HepG2 (cell line): Measurements from ENCODE around the gene TGFA. TPM values are rescaled to one million over a fixed set of nuclear protein-coding genes. Genes with fewer than 3 reads are reported as not detected.

ENCODE experiments used
- CCDC6 ChIP-seq: sonication (generic); formaldehyde crosslinking; IDR thresholded peaks from 2 replicates; pipeline ENCODE4 v1.8.1; 2022; ENCODE audit warnings: mild to moderate bottlenecking, missing genetic modification reagents, moderate library complexity
- CEBPB ChIP-seq: IDR thresholded peaks from 2 replicates; pipeline ENCODE4 v1.6.1; 2011; ENCODE audit warnings: low read depth, low read length, improper control_type of control experiment, borderline replicate concordance
- CHD2 ChIP-seq: IDR thresholded peaks from 2 replicates; pipeline ENCODE4 v1.6.1; 2011; ENCODE audit warnings: low read depth, low read length, improper control_type of control experiment
- EHMT2 ChIP-seq: fragments of 200-600 bp; sonication (generic); IDR thresholded peaks from 2 replicates; pipeline ENCODE4 v1.7.0; 2017; ENCODE audit warnings: antibody characterized with exemption, low read depth, low read length, borderline replicate concordance
- KDM5A ChIP-seq: fragments of 200-600 bp; sonication (generic); IDR thresholded peaks from 2 replicates; pipeline ENCODE4 v1.7.0; 2018; ENCODE audit warnings: antibody characterized with exemption, mild to moderate bottlenecking, low read length, borderline replicate concordance
- MAF1 ChIP-seq: sonication (generic); formaldehyde crosslinking; IDR thresholded peaks from 2 replicates; pipeline ENCODE4 v1.5.0; 2020; ENCODE audit warnings: missing genetic modification reagents, borderline replicate concordance
- MEIS1 ChIP-seq: sonication (generic); formaldehyde crosslinking; IDR thresholded peaks from 2 replicates; pipeline ENCODE4 v1.9.0; 2021; ENCODE audit warnings: mild to moderate bottlenecking, missing genetic modification reagents, moderate library complexity, borderline replicate concordance
- MYNN ChIP-seq: sonication (generic); formaldehyde crosslinking; IDR thresholded peaks from 2 replicates; pipeline ENCODE4 v1.4.0; 2020; ENCODE audit warnings: mild to moderate bottlenecking, low read depth, missing genetic modification reagents
- POGZ ChIP-seq: sonication (generic); formaldehyde crosslinking; IDR thresholded peaks from 2 replicates; pipeline ENCODE4 v1.4.0; 2020; ENCODE audit warnings: mild to moderate bottlenecking, missing genetic modification reagents
- SALL1 ChIP-seq: sonication (generic); formaldehyde crosslinking; IDR thresholded peaks from 2 replicates; pipeline ENCODE4 v1.8.0; 2022; ENCODE audit warnings: mild to moderate bottlenecking, missing genetic modification reagents
- SNAI1 ChIP-seq: sonication (generic); formaldehyde crosslinking; IDR thresholded peaks from 2 replicates; pipeline ENCODE4 v1.5.0; 2020; ENCODE audit warnings: mild to moderate bottlenecking, missing genetic modification reagents, borderline replicate concordance
- TRIM24 ChIP-seq: sonication (generic); formaldehyde crosslinking; IDR thresholded peaks from 2 replicates; pipeline ENCODE4 v1.8.0; 2022; ENCODE audit warnings: mild to moderate bottlenecking, missing genetic modification reagents
- ZBTB3 ChIP-seq: sonication (generic); formaldehyde crosslinking; IDR thresholded peaks from 2 replicates; pipeline ENCODE4 v1.4.0; 2020; ENCODE audit warnings: low read depth, mild to moderate bottlenecking, moderate library complexity, missing genetic modification reagents, borderline replicate concordance
- ZNF776 ChIP-seq: sonication (generic); formaldehyde crosslinking; IDR thresholded peaks from 2 replicates; pipeline ENCODE4 v1.4.0; 2020; ENCODE audit warnings: mild to moderate bottlenecking, missing genetic modification reagents
- ZNF788 ChIP-seq: sonication (generic); formaldehyde crosslinking; IDR thresholded peaks from 2 replicates; pipeline ENCODE4 v1.5.0; 2020; ENCODE audit warnings: mild to moderate bottlenecking, missing genetic modification reagents, borderline replicate concordance
- polyA plus RNA-seq, 8 experiments: library from polyadenylated mRNA; depleted of rRNA in 3 of 8; stranded (reverse) in 7 of 8; unstranded in 1 of 8; fragments of >200 nt; fragmentation: Illumina TruSeq in 4 of 8; extraction: Trizol in 4 of 8; gene quantifications; 2 replicates each; pipeline versions ENCODE4 v1.2.1 to v1.2.3, GENCODE V29; 2011 to 2016; ENCODE audit warnings: low read depth in 4 of 8, missing spikeins in 1 of 8, mixed read lengths in 1 of 8; ENCODE audit not compliant: insufficient read depth in 1 of 8
- total RNA-seq, 5 experiments: library from RNA; depleted of rRNA; stranded (reverse); fragments of >200 nt; fragmentation: Illumina TruSeq; extraction: Trizol; gene quantifications; 2 replicates each; pipeline ENCODE4 v1.2.3, GENCODE V29; 2016; ENCODE audit warnings: low read depth in 1 of 5
- TF ChIP-seq, protein P1 (sequence below): sonication (generic); formaldehyde crosslinking; IDR thresholded peaks from 2 replicates; pipeline ENCODE4 v1.5.1; 2020; ENCODE audit warnings: mild to moderate bottlenecking, missing genetic modification reagents, moderate library complexity
- TF ChIP-seq, protein P2 (sequence below): sonication (generic); IDR thresholded peaks from 2 replicates; pipeline ENCODE4 v1.6.1; 2016; ENCODE audit warnings: low read depth, borderline replicate concordance
- TF ChIP-seq, protein P3 (sequence below): sonication (generic); formaldehyde crosslinking; IDR thresholded peaks from 2 replicates; pipeline ENCODE4 v1.9.0; 2022; ENCODE audit warnings: low read depth, missing genetic modification reagents
- TF ChIP-seq, protein P4 (sequence below): sonication (generic); formaldehyde crosslinking; IDR thresholded peaks from 2 replicates; pipeline ENCODE4 v1.9.0; 2021; ENCODE audit warnings: missing genetic modification reagents, borderline replicate concordance

The TGFA gene
- total and polyA plus RNA-seq, 2 of the 13 experiments (the other 11 are each of a cell fraction or from before 2014, with no cell fraction given): 7.8 to 15.3 TPM

DNA sequence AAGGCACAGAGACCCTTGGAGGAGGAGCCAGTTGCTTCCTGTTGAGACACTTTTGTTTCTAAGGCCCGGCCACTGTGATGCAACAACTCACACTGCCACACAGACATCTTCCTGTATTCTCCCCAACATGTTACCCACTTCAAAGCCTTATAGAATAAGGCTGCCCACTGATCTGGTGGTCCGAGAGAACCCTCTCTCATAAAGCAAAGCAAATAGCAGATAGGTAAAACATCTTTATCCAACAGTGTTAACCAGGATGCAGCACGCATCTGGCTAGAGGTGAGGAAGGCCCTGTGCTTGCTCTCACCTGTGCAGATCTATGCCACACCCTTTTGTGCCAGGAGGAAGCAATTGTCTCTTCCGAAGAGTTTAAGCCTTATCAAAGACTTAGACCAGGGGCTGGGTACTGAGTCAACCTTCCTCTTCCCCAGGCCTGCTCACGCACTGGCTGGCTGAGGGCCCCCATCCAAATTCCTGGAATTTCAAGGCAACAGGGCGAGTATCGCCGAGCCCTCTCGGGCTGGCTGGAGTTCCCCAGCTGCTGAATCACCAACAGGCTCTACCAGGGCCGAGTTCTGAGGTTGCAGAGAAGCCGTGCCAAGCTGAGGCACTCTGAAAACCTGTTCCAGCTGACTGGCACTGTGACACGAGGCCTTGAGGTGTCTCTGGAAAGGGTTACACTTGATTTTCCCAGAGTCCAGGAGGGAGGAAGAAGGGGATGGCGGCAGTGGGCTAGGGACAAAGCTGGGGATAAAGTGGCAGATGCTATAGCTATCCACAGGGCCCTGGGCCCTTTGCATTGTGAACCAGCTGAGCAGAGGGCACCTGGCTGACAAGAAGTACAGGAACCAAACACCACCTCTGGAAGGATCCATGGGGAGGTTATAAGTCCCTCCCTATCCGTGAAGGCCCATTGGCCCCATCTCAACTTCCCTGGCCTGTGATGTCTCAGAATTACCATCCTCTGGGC, 29.3 kb downstream of the TGFA start (continued):
- TF ChIP-seq MEIS1 (CRISPR knock-in tag): no peak
- TF ChIP-seq ZNF776 (CRISPR knock-in tag): no peak
- TF ChIP-seq MYNN (CRISPR knock-in tag): no peak
- no peak for TF ChIP-seq TRIM24 (CRISPR knock-in tag)
- no peak for TF ChIP-seq KDM5A
- TF ChIP-seq SALL1 (CRISPR knock-in tag): peak; percentile 30; the same call in 1 of the 2 replicates
- no peak for TF ChIP-seq EHMT2
- no peak for TF ChIP-seq MAF1 (CRISPR knock-in tag)
- no peak for TF ChIP-seq CHD2
- 0 out of 2 replicates have a peak, but pooled peaks have one; percentile 48 for TF ChIP-seq CEBPB
- TF ChIP-seq SNAI1 (CRISPR knock-in tag): no peak
- TF ChIP-seq, protein P1, sequence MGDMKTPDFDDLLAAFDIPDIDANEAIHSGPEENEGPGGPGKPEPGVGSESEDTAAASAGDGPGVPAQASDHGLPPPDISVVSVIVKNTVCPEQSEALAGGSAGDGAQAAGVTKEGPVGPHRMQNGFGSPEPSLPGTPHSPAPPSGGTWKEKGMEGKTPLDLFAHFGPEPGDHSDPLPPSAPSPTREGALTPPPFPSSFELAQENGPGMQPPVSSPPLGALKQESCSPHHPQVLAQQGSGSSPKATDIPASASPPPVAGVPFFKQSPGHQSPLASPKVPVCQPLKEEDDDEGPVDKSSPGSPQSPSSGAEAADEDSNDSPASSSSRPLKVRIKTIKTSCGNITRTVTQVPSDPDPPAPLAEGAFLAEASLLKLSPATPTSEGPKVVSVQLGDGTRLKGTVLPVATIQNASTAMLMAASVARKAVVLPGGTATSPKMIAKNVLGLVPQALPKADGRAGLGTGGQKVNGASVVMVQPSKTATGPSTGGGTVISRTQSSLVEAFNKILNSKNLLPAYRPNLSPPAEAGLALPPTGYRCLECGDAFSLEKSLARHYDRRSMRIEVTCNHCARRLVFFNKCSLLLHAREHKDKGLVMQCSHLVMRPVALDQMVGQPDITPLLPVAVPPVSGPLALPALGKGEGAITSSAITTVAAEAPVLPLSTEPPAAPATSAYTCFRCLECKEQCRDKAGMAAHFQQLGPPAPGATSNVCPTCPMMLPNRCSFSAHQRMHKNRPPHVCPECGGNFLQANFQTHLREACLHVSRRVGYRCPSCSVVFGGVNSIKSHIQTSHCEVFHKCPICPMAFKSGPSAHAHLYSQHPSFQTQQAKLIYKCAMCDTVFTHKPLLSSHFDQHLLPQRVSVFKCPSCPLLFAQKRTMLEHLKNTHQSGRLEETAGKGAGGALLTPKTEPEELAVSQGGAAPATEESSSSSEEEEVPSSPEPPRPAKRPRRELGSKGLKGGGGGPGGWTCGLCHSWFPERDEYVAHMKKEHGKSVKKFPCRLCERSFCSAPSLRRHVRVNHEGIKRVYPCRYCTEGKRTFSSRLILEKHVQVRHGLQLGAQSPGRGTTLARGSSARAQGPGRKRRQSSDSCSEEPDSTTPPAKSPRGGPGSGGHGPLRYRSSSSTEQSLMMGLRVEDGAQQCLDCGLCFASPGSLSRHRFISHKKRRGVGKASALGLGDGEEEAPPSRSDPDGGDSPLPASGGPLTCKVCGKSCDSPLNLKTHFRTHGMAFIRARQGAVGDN (CRISPR knock-in tag): peak; percentile 33; the same call in 1 of the 2 replicates
- TF ChIP-seq ZBTB3 (CRISPR knock-in tag): no peak
- TF ChIP-seq, protein P2, sequence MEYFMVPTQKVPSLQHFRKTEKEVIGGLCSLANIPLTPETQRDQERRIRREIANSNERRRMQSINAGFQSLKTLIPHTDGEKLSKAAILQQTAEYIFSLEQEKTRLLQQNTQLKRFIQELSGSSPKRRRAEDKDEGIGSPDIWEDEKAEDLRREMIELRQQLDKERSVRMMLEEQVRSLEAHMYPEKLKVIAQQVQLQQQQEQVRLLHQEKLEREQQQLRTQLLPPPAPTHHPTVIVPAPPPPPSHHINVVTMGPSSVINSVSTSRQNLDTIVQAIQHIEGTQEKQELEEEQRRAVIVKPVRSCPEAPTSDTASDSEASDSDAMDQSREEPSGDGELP: no peak
- TF ChIP-seq, protein P3, sequence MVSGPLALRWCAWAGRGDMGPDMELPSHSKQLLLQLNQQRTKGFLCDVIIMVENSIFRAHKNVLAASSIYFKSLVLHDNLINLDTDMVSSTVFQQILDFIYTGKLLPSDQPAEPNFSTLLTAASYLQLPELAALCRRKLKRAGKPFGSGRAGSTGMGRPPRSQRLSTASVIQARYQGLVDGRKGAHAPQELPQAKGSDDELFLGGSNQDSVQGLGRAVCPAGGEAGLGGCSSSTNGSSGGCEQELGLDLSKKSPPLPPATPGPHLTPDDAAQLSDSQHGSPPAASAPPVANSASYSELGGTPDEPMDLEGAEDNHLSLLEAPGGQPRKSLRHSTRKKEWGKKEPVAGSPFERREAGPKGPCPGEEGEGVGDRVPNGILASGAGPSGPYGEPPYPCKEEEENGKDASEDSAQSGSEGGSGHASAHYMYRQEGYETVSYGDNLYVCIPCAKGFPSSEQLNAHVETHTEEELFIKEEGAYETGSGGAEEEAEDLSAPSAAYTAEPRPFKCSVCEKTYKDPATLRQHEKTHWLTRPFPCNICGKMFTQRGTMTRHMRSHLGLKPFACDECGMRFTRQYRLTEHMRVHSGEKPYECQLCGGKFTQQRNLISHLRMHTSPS: no peak; the same call in 1 of the 2 replicates
- TF ChIP-seq, protein P4, sequence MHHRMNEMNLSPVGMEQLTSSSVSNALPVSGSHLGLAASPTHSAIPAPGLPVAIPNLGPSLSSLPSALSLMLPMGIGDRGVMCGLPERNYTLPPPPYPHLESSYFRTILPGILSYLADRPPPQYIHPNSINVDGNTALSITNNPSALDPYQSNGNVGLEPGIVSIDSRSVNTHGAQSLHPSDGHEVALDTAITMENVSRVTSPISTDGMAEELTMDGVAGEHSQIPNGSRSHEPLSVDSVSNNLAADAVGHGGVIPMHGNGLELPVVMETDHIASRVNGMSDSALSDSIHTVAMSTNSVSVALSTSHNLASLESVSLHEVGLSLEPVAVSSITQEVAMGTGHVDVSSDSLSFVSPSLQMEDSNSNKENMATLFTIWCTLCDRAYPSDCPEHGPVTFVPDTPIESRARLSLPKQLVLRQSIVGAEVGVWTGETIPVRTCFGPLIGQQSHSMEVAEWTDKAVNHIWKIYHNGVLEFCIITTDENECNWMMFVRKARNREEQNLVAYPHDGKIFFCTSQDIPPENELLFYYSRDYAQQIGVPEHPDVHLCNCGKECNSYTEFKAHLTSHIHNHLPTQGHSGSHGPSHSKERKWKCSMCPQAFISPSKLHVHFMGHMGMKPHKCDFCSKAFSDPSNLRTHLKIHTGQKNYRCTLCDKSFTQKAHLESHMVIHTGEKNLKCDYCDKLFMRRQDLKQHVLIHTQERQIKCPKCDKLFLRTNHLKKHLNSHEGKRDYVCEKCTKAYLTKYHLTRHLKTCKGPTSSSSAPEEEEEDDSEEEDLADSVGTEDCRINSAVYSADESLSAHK (CRISPR knock-in tag): no peak
- TF ChIP-seq CCDC6 (CRISPR knock-in tag): no peak
- no peak for TF ChIP-seq POGZ (CRISPR knock-in tag)
- TF ChIP-seq ZNF788 (CRISPR knock-in tag): 0 out of 2 replicates have a peak, but pooled peaks have one; percentile 24
